Spleen (tissue), 7 donors: ENCODE measurements around the gene DUOXA2.
"Not testable (repeated sequence)": the region's sequence is repeated elsewhere in the genome, so short reads cannot be mapped to it uniquely, and the experiment has no call there.

Source experiments
- POLR2A ChIP-seq, 3 donors: fragments of 450-650 bp; IDR thresholded peaks; one replicate each; pipeline ENCODE4 v1.5.1; 2017; ENCODE audit warnings: antibody characterized with exemption in 3 of 3, mild to moderate bottlenecking in 1 of 3
- POLR2AphosphoS5 ChIP-seq, 3 donors: sonication (generic); formaldehyde crosslinking; IDR thresholded peaks; one replicate each; pipeline ENCODE4 v1.5.1; 2017; ENCODE audit warnings: antibody characterized with exemption in 3 of 3
- TF ChIP-seq, protein P1 (sequence below), 11 experiments: fragments of 200-600 bp in 7 of 11; fragments of 450-650 bp in 4 of 11; sonication (generic) in 4 of 11; IDR thresholded peaks in 8 of 11; conservative IDR thresholded peaks in 3 of 11; 1 replicate in 7 of 11; 2 replicates in 4 of 11; pipeline versions ENCODE4 v1.4.0 to v1.8.0; 2016 to 2021; ENCODE audit warnings: antibody characterized with exemption in 11 of 11, inconsistent platforms in 4 of 11, mild to moderate bottlenecking in 1 of 11
- donor health status: DM: no; HTN: no; CAD: no; lungs with moderate emphysema.
- donor health status: DM: no; HTN: no; CAD: no.
- donor health status: DM: no; HTN: no; CAD: no.

DNA sequence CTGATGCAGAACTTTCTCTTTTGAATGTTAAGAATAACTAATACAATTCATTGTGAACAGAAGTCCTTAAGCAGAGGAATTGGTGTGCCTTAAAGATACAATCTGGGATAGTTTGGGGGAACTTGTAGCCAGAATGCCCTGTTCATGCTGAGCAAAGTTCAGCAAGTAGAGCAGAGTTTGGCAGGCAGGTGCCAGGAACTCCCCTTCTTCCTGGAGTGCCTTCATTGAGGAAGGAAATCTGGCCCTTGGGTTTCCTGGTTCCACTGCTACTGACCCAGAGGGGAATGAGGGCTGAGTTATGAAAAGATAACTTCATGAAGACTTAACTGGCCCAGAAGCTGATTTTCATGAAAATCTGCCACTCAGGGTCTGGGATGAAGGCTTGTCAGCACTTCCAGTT is 40.5 kb upstream of the DUOXA2 start:
- TF ChIP-seq POLR2A, POLR2AphosphoS5 (IDR thresholded peaks at IDR 0.05): not testable (repeated sequence)
- TF ChIP-seq, protein P1, sequence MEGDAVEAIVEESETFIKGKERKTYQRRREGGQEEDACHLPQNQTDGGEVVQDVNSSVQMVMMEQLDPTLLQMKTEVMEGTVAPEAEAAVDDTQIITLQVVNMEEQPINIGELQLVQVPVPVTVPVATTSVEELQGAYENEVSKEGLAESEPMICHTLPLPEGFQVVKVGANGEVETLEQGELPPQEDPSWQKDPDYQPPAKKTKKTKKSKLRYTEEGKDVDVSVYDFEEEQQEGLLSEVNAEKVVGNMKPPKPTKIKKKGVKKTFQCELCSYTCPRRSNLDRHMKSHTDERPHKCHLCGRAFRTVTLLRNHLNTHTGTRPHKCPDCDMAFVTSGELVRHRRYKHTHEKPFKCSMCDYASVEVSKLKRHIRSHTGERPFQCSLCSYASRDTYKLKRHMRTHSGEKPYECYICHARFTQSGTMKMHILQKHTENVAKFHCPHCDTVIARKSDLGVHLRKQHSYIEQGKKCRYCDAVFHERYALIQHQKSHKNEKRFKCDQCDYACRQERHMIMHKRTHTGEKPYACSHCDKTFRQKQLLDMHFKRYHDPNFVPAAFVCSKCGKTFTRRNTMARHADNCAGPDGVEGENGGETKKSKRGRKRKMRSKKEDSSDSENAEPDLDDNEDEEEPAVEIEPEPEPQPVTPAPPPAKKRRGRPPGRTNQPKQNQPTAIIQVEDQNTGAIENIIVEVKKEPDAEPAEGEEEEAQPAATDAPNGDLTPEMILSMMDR (IDR thresholded peaks at IDR 0.05 in 8 of 11, conservative IDR thresholded peaks at IDR 0.05 in 3 of 11), result not testable (repeated sequence)
